GM12878 (cell line): ENCODE results near the gene LRRC56. TPM values are rescaled to one million over a fixed set of nuclear protein-coding genes. Genes with fewer than 3 reads are reported as not detected.

ENCODE experiments used
- CEBPB ChIP-seq, 2 experiments: fragments of 150-350 bp in 1 of 2; IDR thresholded peaks; 2 replicates each; pipeline ENCODE4 v1.6.1; 2012 to 2014; ENCODE audit warnings: low read depth in 2 of 2, low read length in 2 of 2, borderline replicate concordance in 1 of 2, inconsistent platforms in 1 of 2
- polyA plus RNA-seq, 11 experiments: library from polyadenylated mRNA; depleted of rRNA in 4 of 11; unstranded in 6 of 11; stranded (reverse) in 5 of 11; fragments of >200 nt; fragmentation: Nextera tagmentation in 4 of 11; fragmentation: Illumina TruSeq in 1 of 11; extraction: Ambion mirVana in 4 of 11; extraction: Trizol in 1 of 11; gene quantifications; 1 replicate in 1 of 11; 2 replicates in 10 of 11; pipeline versions ENCODE4 v1.2.1 to v1.2.3, GENCODE V29; 2011 to 2016; ENCODE audit warnings: inconsistent platforms in 2 of 11, missing spikeins in 2 of 11, low read depth in 1 of 11
- total RNA-seq, 4 experiments: library from RNA; depleted of rRNA in 3 of 4; stranded (reverse); fragments of >200 nt in 3 of 4; fragmentation: Illumina TruSeq in 1 of 4; extraction: Trizol in 1 of 4; gene quantifications; 2 replicates each; pipeline versions ENCODE4 v1.2.1 to v1.2.3, GENCODE V29; 2013 to 2021
- TF ChIP-seq, protein P1 (sequence below): fragments of 450-650 bp; IDR thresholded peaks from 2 replicates; pipeline ENCODE4 v1.6.1; 2016; ENCODE audit warnings: mild to moderate bottlenecking, moderate library complexity, borderline replicate concordance
- TF ChIP-seq, protein P2 (sequence below): fragments of 450-650 bp; conservative IDR thresholded peaks from 2 replicates; pipeline ENCODE4 v1.6.1; 2017; ENCODE audit warnings: mild to moderate bottlenecking, moderate library complexity

LRRC56 gene
- total and polyA plus RNA-seq, 10 of the 15 experiments (the other 5 are each of a cell fraction or from before 2014, with no cell fraction given): 0.02 to 1.9 (median 0.75) TPM; not detected in 1

DNA sequence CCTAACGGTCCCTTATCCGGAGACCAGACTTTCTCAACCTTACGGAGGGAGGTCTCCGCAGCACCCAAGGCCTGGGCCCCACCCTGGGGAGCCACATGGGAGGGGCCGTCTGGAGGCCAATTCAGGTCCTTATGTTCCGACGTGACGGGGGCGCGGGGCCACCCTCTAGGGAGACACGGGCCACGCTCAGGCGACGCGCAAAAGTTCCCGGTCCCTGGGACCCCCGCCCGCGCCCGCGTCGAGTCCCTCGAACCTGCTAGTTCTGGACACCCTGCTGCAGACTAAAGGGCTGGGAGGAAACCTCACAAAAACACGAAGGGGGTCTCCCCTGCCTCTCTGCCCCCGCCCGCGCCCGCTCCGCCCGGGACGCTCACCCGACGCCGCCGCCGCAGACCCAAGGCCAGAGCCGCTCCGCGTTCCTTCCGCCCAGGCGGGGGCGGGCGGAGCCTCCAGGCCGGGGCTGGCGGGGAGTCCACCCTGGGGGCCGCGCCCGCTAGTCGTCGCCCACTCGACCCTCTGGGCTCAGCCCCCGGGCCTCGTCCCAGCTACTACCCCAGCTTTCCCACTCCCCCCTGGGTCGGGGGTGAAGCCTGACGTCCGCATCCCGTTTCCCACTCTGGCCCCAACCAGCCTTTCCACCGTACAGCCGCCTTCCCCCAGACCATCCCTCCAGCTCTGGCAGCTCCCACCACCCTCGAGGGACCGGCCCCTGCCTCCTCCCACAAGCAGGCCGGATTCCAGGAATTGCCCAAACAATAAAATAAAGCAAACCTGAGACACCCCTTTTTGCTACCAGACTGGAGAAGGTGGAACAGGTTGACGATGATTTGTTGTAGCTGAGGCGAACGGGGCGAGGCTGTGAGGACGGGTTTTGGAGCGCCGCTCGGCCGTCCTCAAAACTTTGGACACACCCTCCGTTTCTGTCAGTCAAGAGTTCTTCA lies 33.0 kb upstream of the LRRC56 start (continued):
- TF ChIP-seq, protein P1, sequence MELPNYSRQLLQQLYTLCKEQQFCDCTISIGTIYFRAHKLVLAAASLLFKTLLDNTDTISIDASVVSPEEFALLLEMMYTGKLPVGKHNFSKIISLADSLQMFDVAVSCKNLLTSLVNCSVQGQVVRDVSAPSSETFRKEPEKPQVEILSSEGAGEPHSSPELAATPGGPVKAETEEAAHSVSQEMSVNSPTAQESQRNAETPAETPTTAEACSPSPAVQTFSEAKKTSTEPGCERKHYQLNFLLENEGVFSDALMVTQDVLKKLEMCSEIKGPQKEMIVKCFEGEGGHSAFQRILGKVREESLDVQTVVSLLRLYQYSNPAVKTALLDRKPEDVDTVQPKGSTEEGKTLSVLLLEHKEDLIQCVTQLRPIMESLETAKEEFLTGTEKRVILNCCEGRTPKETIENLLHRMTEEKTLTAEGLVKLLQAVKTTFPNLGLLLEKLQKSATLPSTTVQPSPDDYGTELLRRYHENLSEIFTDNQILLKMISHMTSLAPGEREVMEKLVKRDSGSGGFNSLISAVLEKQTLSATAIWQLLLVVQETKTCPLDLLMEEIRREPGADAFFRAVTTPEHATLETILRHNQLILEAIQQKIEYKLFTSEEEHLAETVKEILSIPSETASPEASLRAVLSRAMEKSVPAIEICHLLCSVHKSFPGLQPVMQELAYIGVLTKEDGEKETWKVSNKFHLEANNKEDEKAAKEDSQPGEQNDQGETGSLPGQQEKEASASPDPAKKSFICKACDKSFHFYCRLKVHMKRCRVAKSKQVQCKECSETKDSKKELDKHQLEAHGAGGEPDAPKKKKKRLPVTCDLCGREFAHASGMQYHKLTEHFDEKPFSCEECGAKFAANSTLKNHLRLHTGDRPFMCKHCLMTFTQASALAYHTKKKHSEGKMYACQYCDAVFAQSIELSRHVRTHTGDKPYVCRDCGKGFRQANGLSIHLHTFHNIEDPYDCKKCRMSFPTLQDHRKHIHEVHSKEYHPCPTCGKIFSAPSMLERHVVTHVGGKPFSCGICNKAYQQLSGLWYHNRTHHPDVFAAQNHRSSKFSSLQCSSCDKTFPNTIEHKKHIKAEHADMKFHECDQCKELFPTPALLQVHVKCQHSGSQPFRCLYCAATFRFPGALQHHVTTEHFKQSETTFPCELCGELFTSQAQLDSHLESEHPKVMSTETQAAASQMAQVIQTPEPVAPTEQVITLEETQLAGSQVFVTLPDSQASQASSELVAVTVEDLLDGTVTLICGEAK: peak; percentile 39; the same call in 1 of the 2 replicates
- no peak for TF ChIP-seq CEBPB (IDR thresholded peaks at IDR 0.05; ENCODE audit: borderline replicate concordance in 1 of 2, low read depth in 2 of 2, low read length in 2 of 2)
- TF ChIP-seq, protein P2, sequence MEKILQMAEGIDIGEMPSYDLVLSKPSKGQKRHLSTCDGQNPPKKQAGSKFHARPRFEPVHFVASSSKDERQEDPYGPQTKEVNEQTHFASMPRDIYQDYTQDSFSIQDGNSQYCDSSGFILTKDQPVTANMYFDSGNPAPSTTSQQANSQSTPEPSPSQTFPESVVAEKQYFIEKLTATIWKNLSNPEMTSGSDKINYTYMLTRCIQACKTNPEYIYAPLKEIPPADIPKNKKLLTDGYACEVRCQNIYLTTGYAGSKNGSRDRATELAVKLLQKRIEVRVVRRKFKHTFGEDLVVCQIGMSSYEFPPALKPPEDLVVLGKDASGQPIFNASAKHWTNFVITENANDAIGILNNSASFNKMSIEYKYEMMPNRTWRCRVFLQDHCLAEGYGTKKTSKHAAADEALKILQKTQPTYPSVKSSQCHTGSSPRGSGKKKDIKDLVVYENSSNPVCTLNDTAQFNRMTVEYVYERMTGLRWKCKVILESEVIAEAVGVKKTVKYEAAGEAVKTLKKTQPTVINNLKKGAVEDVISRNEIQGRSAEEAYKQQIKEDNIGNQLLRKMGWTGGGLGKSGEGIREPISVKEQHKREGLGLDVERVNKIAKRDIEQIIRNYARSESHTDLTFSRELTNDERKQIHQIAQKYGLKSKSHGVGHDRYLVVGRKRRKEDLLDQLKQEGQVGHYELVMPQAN: 0 out of 2 replicates have a peak, but pooled peaks have one; percentile 35
